Measurements from ENCODE around the gene SLC7A6.

SLC7A6 gene

DNA sequence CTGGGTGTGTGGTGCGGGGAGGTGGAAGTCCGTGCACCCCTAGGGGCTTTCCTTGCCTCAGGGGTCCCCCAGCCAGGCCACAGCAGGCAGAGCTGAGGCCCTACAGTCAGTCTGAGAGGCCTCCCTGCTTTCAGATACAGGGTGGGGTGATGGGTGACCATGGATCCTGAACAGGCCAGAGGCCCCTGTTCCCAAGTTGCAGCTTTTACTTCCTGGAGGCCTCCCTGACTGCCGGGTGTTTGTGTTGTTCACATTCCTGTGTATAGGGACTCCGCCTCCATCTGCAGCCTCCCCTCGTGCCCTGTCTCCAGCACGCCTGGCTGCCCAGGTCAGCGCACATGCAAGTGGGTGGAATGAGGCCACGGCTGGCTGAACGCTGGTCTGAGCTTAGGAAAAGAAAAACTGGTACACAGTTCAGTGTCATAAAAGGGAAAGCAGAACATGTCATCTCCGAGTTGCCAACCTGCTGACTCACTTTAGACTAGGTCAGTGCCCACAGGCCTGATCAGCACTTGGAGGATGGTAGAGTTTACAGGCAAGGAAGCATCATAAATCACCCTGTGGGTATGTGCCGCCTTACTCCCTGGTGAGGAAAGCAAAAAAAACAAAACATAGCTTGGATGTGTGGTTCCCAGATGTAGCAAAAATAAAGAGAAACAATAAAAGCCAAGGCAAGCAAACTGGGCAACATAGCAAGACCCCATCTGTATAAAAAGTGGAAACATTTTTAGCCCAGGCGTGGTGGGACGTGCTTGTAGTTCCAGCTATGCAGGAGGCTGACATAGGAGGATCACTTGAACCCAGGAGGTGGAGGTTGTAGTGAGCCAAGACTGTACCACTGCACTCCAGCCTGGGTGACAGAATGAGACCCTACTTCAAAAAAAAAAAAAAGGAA is 6.2 kb upstream of the SLC7A6 start:
- peak; percentile 85 for DNase-seq

- DNase-seq: no peak
Observed at GRCh38 chr16:68259007-68259825, 5.1 kb upstream of the SLC7A6 start.

- DNase-seq: no peak
Observed at GRCh38 chr16:68263559-68264127, 683 bp upstream of the SLC7A6 start.

DNA sequence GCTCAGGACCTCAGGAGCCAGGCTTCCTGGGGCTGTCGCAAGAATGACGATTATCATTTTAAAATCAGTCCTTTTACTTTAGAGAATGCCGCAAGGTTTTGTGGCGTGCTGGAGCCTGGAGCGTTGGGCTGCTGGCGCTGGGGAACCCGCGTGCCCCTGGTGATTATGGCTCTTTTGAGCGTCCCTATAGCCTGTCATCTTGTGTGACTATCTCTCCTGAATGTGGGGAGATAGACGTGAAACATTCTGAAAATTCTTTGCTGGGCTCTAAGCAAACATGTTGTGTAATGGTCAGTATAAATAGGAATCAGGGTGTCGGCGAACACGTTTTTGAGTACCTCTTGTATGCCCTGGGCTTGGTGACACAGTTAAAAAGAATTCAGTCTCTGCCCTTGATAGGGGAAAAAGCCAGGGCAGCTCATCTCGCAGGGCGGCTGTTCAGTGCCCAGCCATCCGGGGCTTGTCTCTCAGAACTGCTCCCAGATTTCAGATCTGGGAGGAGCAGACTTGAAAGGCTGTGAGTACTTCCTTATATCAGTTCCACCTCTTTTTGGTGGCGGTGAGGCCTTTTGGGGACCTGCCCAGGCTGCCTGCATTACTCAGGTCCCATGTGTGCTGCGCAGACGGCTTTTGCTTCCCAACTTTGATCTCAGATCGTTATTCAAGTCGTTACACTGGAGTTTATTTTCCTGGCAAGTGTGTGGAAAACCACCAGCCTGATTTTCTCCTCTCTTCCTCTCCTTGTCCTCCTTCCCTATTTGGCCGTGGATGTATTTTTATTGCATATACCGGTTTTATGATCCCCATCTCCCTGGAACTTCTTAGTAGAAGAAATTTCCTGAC is 973 bp downstream of the SLC7A6 start:
- peak; percentile 70 for DNase-seq

GRCh38 chr16:68267612-68268405 is 3.5 kb downstream of the SLC7A6 start:
- DNase-seq: no peak

- DNase-seq: no peak
Observed at GRCh38 chr16:68269793-68270192, 5.5 kb downstream of the SLC7A6 start.

DNA sequence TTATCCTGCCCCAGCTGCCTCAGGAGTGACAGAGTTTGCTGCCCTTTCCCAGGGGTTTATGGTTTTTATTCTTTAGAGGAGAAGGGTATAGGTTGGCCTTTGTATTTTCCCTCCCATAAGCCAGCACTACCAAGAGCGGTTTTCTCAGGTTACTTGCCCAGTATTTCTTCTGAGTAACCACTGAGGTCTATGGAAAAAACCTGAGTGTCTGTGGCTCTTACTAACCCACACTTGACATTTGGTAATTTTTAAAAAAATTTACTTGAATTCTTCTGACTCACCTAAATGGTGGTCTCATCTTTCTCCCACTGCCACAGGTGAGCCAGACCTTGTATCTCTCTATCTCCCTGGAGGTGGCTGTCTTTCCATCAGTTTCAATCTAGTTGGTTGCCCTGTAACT is 6.0 kb downstream of the SLC7A6 start:
- no peak for DNase-seq

- no peak for DNase-seq
Observed at GRCh38 chr16:68272507-68273209, 8.3 kb downstream of the SLC7A6 start.

- no peak for DNase-seq
Observed at GRCh38 chr16:68273459-68273858, 9.1 kb downstream of the SLC7A6 start.

GRCh38 chr16:68273896-68274295 is 9.6 kb downstream of the SLC7A6 start:
- no peak for DNase-seq

DNA sequence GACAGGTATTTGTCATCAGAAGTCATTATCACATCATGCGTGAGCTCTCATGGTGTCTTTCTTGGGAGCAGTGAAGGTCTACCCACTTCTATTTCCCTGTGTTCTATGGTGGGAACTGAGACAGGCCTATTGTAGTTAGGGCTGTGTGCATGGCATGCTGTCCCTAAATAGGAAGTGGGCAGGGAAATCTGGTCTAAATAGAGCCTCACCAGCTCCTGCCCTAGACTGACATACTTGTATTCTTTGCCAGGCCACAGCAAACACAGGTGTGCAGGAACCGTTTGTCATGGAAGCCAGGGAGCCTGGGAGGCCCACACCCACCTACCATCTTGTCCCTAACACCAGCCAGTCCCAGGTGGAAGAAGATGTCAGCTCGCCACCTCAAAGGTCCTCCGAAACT is 10.1 kb downstream of the SLC7A6 start:
- no peak for DNase-seq

GRCh38 chr16:68275611-68276191 is 11.4 kb downstream of the SLC7A6 start:
- peak; percentile 22 for DNase-seq

DNA sequence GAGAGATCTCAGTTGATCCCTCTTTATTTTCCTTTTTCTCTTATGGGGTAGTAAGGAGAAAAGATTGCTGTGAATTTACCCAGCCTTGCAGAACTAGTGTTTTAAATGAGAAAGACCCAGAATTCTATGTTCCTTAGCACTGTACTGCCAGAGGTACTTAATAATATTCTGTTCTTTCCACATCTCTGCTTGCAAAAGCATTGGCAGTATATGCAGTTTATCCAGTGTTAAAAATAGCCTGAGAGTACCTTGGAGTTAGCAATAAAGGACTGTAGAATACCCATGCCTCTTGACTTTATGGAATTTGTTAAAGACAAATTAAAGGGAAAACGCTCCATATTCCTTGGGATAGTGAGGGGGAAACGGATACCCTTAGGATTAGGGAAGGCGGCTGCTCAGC is 11.9 kb downstream of the SLC7A6 start:
- no peak for DNase-seq

- peak; percentile 70 for DNase-seq
Observed at GRCh38 chr16:68279726-68280558, 15.6 kb downstream of the SLC7A6 start.

- DNase-seq: no peak
Observed at GRCh38 chr16:68281368-68282063, 17.2 kb downstream of the SLC7A6 start.

GRCh38 chr16:68282064-68282452 is 17.7 kb downstream of the SLC7A6 start:
- no peak for DNase-seq

DNA sequence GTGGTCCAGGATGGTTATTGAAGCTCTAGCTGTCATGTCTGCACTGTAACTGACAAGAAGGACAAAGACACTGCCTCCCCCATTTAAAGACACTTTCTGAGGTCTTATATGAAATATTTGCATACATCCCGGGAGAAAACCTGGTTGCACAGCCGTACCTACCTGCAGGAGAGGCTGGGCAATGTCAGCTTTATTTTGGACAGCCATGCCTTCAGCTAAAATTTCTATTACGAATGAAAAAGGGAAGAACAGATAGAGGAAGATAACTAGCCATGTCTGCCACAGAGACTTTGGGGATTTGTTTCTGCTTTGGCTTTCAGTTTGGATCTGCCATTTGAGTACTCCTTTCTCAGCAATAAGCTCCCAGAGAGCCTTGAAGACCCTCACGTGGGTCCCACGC is 19.0 kb downstream of the SLC7A6 start:
- no peak for DNase-seq

DNA sequence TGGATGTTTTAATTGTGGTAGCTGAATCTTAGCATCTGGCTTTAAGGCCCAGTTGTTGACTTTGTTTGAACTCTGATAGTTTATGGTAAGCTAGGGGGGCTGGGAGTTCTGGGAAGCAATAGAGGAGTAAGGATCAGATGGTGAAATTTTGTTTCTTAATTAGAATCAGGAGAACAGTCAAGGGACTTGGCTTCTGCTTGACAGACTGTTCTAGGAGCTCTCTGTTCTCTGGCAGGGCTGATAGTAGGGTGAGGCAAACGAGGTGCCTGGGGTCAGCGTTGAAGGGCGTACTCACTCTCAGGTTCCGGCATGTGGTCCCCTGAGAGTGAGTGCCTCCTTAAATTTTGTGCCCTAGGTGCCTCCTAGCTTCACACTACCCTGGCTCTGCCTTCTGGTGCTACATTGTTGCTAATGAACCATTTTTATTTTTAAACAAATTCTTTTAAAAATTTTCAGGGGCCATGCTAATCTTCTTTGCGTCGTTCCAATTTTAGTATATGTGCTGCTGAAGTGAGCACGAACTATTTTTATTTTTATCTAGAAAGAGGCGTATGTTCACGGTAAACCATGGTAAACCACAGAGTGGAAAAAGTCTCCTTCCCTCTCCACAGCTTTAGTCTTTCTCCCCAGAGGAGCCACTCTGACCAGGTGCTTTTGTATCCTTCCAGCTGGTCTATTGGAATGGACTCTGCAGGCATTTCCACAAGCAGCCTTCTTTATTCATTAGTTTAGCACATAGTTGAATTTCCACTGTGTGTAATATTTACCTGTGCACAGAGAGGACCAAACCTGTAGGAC is 19.7 kb downstream of the SLC7A6 start:
- no peak for DNase-seq

Data from GF-D8 (cell line).